Small intestine (tissue), 7 donors: ENCODE results near the gene POLA1. TPM values are rescaled to one million over a fixed set of nuclear protein-coding genes. Genes with fewer than 3 reads are reported as not detected.

Experiments
- DNase-seq, 2 donors: peaks; one replicate each; pipeline versions ENCODE4 v3.0.0 to v3.0.0-alpha.2; 2013
- FAIRE-seq: peaks from 2 replicates; lab custom pipeline; 2012; peaks lifted over from hg19 to GRCh38; lab: Jason Lieb, UNC
- H3K27ac ChIP-seq, 3 donors: one replicate each; pipeline ENCODE4 v1.5.1; 2013; ENCODE audit warnings: low read length in 2 of 3, mild to moderate bottlenecking in 2 of 3, control low read depth in 1 of 3, inconsistent platforms in 1 of 3, low read depth in 1 of 3, moderate library complexity in 1 of 3
- H3K27me3 ChIP-seq, 3 donors: one replicate each; pipeline ENCODE4 v1.6.1; 2013; ENCODE audit warnings: low read length in 3 of 3, inconsistent platforms in 1 of 3; ENCODE audit not compliant: control insufficient read depth in 3 of 3, insufficient read depth in 3 of 3
- H3K36me3 ChIP-seq, 3 donors: one replicate each; pipeline ENCODE4 v1.6.1; 2013; ENCODE audit warnings: low read length in 3 of 3, inconsistent platforms in 1 of 3, low read depth in 1 of 3, mild to moderate bottlenecking in 1 of 3, moderate library complexity in 1 of 3; ENCODE audit not compliant: control insufficient read depth in 3 of 3, insufficient read depth in 2 of 3
- H3K4me1 ChIP-seq, 3 donors: one replicate each; pipeline ENCODE4 v1.6.1; 2013; ENCODE audit warnings: low read length in 2 of 3, inconsistent platforms in 1 of 3, low read depth in 1 of 3, mild to moderate bottlenecking in 1 of 3, moderate library complexity in 1 of 3; ENCODE audit not compliant: control insufficient read depth in 3 of 3, insufficient read depth in 2 of 3
- H3K4me3 ChIP-seq, 3 donors: one replicate each; pipeline ENCODE4 v1.5.1; 2013; ENCODE audit warnings: low read length in 3 of 3, control low read depth in 1 of 3, inconsistent platforms in 1 of 3, low read depth in 1 of 3, mild to moderate bottlenecking in 1 of 3, moderate library complexity in 1 of 3
- H3K9me3 ChIP-seq, 2 donors: one replicate each; pipeline ENCODE4 v1.6.1; 2013; ENCODE audit warnings: low read depth in 1 of 2, low read length in 1 of 2; ENCODE audit not compliant: control insufficient read depth in 2 of 2, insufficient read depth in 1 of 2
- WGBS, 3 donors: extraction: QIAGEN DNeasy Blood & Tissue Kit; methylation state at CpG; one replicate each; pipeline ENCODE4 v1.1.7; 2013; 5-methylcytosine and 5-hydroxymethylcytosine counted together
- polyA plus RNA-seq, 4 donors: library from polyadenylated mRNA; stranded (reverse) in 3 of 4; unstranded in 1 of 4; fragments of 200-250 nt in 3 of 4; fragments of 120-200 nt in 1 of 4; gene quantifications; one replicate each; pipeline versions ENCODE4 v1.2.1 to v1.2.3, GENCODE V29; 2013
- donor health status: healthy with polysubstance abuse.
- donor health status: control.
- donor health status: control.
- donor health status: Bipolar disorder and iron deficiency.
- donor health status: healthy.

Gene POLA1
- polyA plus RNA-seq, 4 donors: 2.2 to 10.8 (median 4.7) TPM

DNA sequence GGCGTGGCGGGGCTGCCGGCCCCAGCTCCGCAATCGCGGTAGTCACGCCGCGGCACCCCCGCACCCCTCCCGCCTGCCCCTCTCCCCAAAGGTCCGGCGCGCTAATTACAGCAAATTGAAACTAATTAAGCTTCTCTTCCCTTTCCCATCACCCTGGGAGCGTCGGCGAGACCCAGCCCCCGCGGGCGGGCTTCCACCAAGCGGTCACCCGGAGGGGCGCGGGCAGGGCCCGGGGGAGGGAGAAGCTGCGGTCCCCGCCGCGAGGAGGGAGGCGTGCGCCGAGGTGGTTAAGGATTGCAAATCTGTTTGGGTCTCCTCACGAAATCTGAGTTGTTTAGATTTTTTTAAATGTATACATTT is 308.9 kb downstream of the POLA1 start:
- H3K4me3 ChIP-seq: peak overlapping the region in 2 of 3 donors; percentile 23 to 34
- no peak for FAIRE-seq

DNA sequence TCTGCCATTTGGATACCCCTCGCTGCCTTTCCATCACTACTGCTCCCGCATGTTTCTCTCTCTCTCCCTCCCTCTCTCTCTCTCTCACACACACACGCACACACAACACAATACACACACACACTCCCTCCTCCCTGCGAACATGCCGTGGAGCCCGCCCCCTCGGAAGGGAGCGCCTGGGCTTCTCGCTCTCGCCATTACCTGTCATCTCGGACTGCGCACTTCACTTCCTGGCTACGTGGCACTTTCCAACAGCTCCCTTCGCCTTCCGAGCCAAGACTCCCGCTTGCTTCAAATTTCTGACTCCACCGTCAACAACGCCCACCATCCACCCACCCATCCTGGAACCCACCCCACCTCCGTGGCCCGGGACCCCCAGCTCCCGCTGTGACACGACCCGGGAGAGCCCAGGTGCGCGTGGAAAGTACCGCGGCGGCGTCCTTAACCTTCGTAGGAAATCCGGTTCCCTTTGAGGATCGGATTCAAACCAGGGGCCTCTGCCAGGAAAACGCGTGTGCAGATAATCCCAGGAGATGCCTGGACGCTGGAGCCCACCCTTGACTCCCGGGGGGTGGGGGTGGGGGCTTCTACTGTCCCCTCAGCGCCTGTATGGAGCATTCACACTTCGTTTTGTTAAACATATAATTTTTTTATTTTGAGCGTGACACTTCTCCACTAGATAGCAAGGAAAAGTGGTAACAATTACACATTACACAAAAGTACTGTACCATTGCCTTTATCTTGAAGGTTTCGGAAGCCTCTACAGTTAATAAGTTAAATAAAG is 309.5 kb downstream of the POLA1 start:
- WGBS, 3 donors: 4 to 32% (median 9%) methylated on average over 39 to 40 of the region's 40 CpGs
- peaks cover 11 to 62% (median 11%) of the 10 kb centered on the region in 3 donors for H3K27me3 ChIP-seq
- H3K9me3 ChIP-seq: no peaks in the 10 kb centered on the region
- H3K36me3 ChIP-seq: no peaks in the 10 kb centered on the region
- peaks cover 0 to 10% (median 0%) of the 10 kb centered on the region in 3 donors for H3K4me1 ChIP-seq
- FAIRE-seq (no peak), DNase-seq (peak; percentile 27 to 63)
- H3K4me3 ChIP-seq: peak overlapping the region in 2 of 3 donors; percentile 23 to 34
- H3K27ac ChIP-seq: no peak overlapping the region

More for the DNA sequence above, 308.9 kb downstream of the POLA1 start:
- Histone ChIP-seq H3K27ac (no peak overlapping the region), H3K36me3 (no peaks in the 10 kb centered on the region), H3K27me3 (peaks cover 9 to 55% (median 11%) of the 10 kb centered on the region in 3 donors), H3K9me3 (no peaks in the 10 kb centered on the region), H3K4me1 (peaks cover 0 to 10% (median 0%) of the 10 kb centered on the region in 3 donors)
- WGBS, 3 donors: 2 to 22% (median 3%) methylated on average over 16 to 33 of the region's 33 CpGs
- no peak for DNase-seq

DNA sequence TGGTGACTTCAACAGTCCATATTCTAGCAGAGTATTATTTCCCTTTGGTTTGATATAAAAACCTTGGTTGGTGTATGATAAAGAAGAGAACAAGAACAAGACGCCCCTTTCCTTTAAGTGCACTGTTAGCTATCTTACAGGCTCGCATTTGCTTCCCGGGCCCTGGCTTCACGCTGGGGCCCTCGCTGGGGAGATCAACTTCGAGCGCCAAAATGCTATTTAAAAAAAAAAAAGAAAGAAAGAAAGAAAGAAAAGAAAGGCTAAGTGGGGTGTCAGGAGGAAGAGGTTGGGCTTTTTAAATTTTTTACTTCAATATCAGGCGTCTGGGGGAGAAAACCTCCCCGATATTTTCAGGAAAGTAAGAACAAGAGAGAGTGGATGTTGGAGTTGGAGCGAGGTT is 310.3 kb downstream of the POLA1 start:
- H3K27me3 ChIP-seq: peaks cover 11 to 69% (median 11%) of the 10 kb centered on the region in 3 donors
- peaks cover 0 to 10% (median 0%) of the 10 kb centered on the region in 3 donors for H3K4me1 ChIP-seq
- FAIRE-seq (no peak), DNase-seq (no peak)
- H3K4me3 ChIP-seq: no peak overlapping the region
- H3K27ac ChIP-seq: no peak overlapping the region
- no peaks in the 10 kb centered on the region for H3K36me3 ChIP-seq
- 9 to 24% (median 15%) methylated on average over 10 of the region's 10 CpGs for WGBS, 3 donors
- no peaks in the 10 kb centered on the region for H3K9me3 ChIP-seq

DNA sequence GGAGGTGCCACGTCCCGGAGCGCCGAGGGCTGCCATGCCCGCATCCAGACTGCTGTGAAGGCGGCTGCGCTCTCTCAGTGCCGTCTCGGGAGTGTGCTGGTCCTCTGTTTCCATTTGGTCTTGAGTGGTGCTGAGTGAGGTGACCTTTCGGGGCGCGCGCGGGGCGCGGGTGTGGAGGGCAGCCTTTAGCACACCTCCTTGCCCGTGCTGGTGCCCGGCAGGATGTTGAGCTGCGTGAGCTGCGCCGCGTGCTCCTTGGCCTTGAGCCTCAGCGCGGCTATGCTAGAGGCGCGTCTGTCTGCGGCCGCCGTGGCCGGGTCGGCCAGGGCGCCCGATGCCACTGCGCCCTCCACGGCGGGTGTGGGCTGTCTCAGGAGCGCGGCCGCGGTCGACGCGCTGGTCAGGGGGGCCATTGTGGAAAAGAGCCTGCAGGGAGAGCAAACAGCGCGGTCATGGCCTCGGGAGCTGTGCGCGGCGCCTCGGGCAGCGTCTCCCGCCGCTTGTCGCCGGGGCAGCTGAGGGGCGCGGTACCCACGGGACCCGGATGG is 310.8 kb downstream of the POLA1 start:
- WGBS, 3 donors: 2 to 28% (median 25%) methylated on average over 15 to 59 of the region's 59 CpGs
- Histone ChIP-seq H3K36me3 (no peaks in the 10 kb centered on the region), H3K4me3 (peak overlapping the region in 1 of 3 donors; percentile 27), H3K27me3 (peaks cover 11 to 75% (median 15%) of the 10 kb centered on the region in 3 donors), H3K27ac (no peak overlapping the region), H3K9me3 (no peaks in the 10 kb centered on the region), H3K4me1 (peaks cover 0 to 10% (median 0%) of the 10 kb centered on the region in 3 donors)
- FAIRE-seq (no peak), DNase-seq (no peak)

DNA sequence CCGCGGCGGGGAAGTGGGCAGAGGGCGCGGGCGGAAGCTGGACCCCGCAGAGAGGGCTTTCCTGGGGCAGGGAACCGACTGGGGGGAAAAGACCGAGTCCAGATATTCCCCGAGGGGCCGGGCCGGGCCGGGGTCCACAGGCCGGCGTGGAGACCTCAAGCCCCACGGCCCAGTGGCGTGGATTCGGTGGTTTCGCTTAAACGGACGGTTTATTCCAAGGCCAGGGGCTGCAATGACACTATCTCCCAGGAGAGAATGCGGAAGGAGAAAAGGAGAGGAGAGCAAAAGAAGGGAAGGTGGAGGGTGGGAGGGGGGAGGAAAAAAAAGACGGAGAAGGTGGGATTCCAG is 311.3 kb downstream of the POLA1 start:
- FAIRE-seq: no peak
- H3K4me1 ChIP-seq: peaks cover 0 to 10% (median 0%) of the 10 kb centered on the region in 3 donors

DNA sequence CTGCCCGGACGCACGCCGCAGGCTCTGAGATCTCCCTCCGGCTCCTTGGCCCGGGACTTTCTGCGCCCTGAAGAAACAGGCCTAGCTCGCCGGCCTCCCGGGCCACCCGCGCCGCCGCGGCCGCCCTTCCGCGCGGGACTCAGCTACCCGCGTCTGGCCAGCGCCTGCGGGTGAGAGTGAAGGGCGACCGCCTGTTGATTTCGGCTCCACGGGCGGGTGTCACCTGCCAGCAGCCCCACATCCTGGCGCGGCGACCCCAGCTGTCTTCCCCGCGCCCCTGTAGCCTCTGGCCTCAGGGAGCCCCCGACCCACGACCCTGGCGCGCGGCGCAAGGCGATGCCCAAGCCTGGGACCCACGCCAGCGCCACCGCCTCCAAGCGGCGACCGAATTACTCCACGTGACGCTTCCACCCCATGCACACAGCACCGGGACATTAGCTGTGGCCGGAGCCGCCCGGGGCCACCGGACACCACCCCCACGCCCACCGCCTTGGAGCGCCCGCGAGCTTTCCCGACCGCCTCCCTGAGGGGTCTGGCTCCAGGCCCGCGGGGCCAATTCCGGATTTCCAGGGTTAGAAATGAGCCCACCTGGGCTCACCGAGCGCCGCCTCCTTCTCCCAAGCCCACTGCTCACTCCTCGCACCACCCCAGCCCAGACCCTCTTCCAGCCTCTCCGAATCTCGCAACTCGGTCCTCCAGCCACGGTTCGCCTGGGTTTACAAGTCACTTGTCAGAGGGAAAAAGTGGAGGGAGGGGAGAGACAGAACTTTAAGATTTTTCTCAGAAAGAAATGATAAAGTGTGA is 311.9 kb downstream of the POLA1 start:
- FAIRE-seq (no peak), DNase-seq (no peak)
- peaks cover 0 to 10% (median 0%) of the 10 kb centered on the region in 3 donors for H3K4me1 ChIP-seq
- H3K27ac ChIP-seq: no peak overlapping the region
- no peaks in the 10 kb centered on the region for H3K9me3 ChIP-seq
- WGBS, 3 donors: 4 to 36% (median 16%) methylated on average over 39 to 72 of the region's 72 CpGs
- peak overlapping the region in 1 of 3 donors; percentile 27 for H3K4me3 ChIP-seq
- peaks cover 13 to 85% (median 17%) of the 10 kb centered on the region in 3 donors for H3K27me3 ChIP-seq
- H3K36me3 ChIP-seq: no peaks in the 10 kb centered on the region

More for the DNA sequence above, 311.3 kb downstream of the POLA1 start:
- Histone ChIP-seq H3K36me3 (no peaks in the 10 kb centered on the region), H3K9me3 (no peaks in the 10 kb centered on the region), H3K27me3 (peaks cover 11 to 79% (median 17%) of the 10 kb centered on the region in 3 donors), H3K4me3 (peak overlapping the region in 1 of 3 donors; percentile 27), H3K27ac (no peak overlapping the region)
- 3 to 31% (median 7%) methylated on average over 15 to 23 of the region's 23 CpGs for WGBS, 3 donors
- no peak for DNase-seq

DNA sequence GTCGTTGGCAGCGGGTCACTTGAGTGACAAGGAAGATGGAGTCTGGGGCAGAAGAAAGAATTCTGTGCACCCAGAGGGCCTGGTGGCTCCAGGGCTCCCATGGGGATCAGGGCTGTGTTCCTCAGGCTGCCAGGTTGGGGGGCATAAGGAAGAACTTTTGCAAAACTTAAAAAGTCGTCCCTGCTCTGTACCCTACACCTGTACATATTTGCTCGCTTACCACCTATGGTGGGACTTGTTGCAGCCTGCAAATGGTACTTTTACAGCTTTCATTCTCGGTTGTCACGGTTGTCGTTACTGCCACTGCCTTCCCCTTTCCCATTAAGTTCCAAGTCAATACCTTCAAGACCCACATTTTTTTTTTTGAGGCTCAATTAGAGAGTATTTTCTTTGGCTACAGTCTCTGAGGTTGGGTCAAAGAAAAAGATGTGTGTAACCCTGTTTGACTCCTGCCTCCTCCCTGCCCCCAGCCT is 312.9 kb downstream of the POLA1 start:
- FAIRE-seq: no peak
- peaks cover 13 to 92% (median 19%) of the 10 kb centered on the region in 3 donors for H3K27me3 ChIP-seq
- no peak overlapping the region for H3K4me3 ChIP-seq
- H3K9me3 ChIP-seq: no peaks in the 10 kb centered on the region
- no peaks in the 10 kb centered on the region for H3K36me3 ChIP-seq
- 8 to 26% (median 13%) methylated on average over 7 of the region's 7 CpGs for WGBS, 3 donors
- H3K27ac ChIP-seq: no peak overlapping the region
- peaks cover 0 to 10% (median 0%) of the 10 kb centered on the region in 3 donors for H3K4me1 ChIP-seq
- DNase-seq: no peak
